Breast epithelium (tissue), 4 donors: ENCODE results near the gene SHISA7. TPM values are rescaled to one million over a fixed set of nuclear protein-coding genes. Genes with fewer than 3 reads are reported as not detected.

Experiments used
- DNase-seq, 2 donors: peaks; one replicate each; pipeline ENCODE4 v3.0.0-alpha.2; 2019; ENCODE audit warnings: low spot score in 2 of 2
- H3K27ac ChIP-seq, 2 donors: fragments of 200-600 bp; sonication (generic) in 1 of 2; one replicate each; pipeline ENCODE4 v1.5.1; 2016 to 2019; ENCODE audit warnings: mild to moderate bottlenecking in 1 of 2
- H3K27me3 ChIP-seq, 2 donors: fragments of 200-600 bp; sonication (generic) in 1 of 2; one replicate each; pipeline versions ENCODE4 v1.5.1 to v1.6.0; 2017 to 2019; ENCODE audit warnings: control low read depth in 1 of 2, mild to moderate bottlenecking in 1 of 2
- H3K36me3 ChIP-seq: fragments of 200-600 bp; one replicate; pipeline ENCODE4 v1.5.1; 2019
- H3K4me1 ChIP-seq, 2 donors: fragments of 200-600 bp; sonication (generic); one replicate each; pipeline ENCODE4 v1.5.1; 2016 to 2019; ENCODE audit warnings: control low read depth in 1 of 2
- H3K4me3 ChIP-seq, 3 donors: fragments of 200-600 bp; sonication (generic); 1 replicate in 2 of 3; 2 replicates in 1 of 3; pipeline ENCODE4 v1.5.1; 2016 to 2019; ENCODE audit warnings: mild to moderate bottlenecking in 3 of 3, moderate library complexity in 2 of 3
- H3K9me3 ChIP-seq, 2 donors: fragments of 200-600 bp; sonication (generic) in 1 of 2; one replicate each; pipeline ENCODE4 v1.5.1; 2016 to 2019; ENCODE audit warnings: control low read depth in 1 of 2
- POLR2A ChIP-seq: fragments of 450-650 bp; IDR thresholded peaks from one replicate; pipeline ENCODE4 v1.6.1; 2016; ENCODE audit warnings: antibody characterized with exemption, mild to moderate bottlenecking, moderate library complexity
- POLR2AphosphoS5 ChIP-seq, 3 donors: sonication (generic); formaldehyde crosslinking; IDR thresholded peaks; one replicate each; pipeline ENCODE4 v1.6.1; 2017; ENCODE audit warnings: antibody characterized with exemption in 3 of 3
- intact Hi-C: fragments of 100-400 bp; cut with DNase I; formaldehyde crosslinking; loops from one replicate; pipeline ENCODE4 v1.15.1; 2023; ENCODE audit warnings: low total_unique reads
- total RNA-seq, 3 donors: library from RNA; depleted of rRNA; stranded (reverse); fragments of >200 nt; gene quantifications; one replicate each; pipeline ENCODE4 v1.1.0, GENCODE V29; 2016

The SHISA7 gene
- total RNA-seq, 3 donors from 2014 or later: 0.29 TPM; not detected in 2

DNA sequence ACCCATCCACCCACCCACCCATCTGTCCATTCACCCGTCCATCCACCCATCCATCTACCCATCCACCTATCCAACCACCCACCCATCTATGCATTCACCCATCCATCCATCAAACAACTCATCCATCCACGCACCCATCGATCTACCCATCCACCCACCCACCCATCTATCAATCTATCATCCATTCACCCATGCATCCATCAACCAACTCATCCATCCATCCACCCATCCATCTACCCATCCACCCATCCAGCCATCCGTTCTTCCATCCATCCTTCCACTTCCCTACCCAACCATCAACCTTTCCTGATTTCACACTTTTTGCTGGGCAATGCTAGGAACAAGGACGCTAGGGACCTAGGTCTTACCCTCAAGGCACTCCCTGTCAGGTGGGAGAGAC, 61.1 kb downstream of the SHISA7 start:
- no peaks in the 10 kb centered on the region for H3K9me3 ChIP-seq
- no peaks in the 10 kb centered on the region for H3K36me3 ChIP-seq
- H3K27me3 ChIP-seq: no peaks in the 10 kb centered on the region
- no peak for DNase-seq
- H3K4me1 ChIP-seq: peaks cover 5 to 9% of the 10 kb centered on the region in 2 donors
- intact Hi-C loops: loop anchor here (1.0 to 5.0 kb wide), 2 partner anchors 76 to 865 kb away; no protein-coding TSS in a partner anchor
- H3K27ac ChIP-seq: no peak overlapping the region
- no peak overlapping the region for H3K4me3 ChIP-seq
- TF ChIP-seq POLR2AphosphoS5 (IDR thresholded peaks at IDR 0.05): no peak

- peaks cover 0 to 4% of the 10 kb centered on the region in 2 donors for H3K4me1 ChIP-seq
- peaks cover 0 to under 1% of the 10 kb centered on the region in 2 donors for H3K27me3 ChIP-seq
- no peak overlapping the region for H3K4me3 ChIP-seq
- H3K9me3 ChIP-seq: no peaks in the 10 kb centered on the region
- TF ChIP-seq POLR2AphosphoS5 (IDR thresholded peaks at IDR 0.05) (no peak), POLR2A (no peak)
- H3K36me3 ChIP-seq: no peaks in the 10 kb centered on the region
- H3K27ac ChIP-seq: no peak overlapping the region
- DNase-seq: no peak
- intact Hi-C loops: no loop called here
Observed at GRCh38 chr19:55379174-55379573, 63.9 kb downstream of the SHISA7 start.

Other genes with a start within 250 kb of the SHISA7 start
- 10 to 100 TPM in 1 of 3 donors, 1 to 10 TPM in 1, under 1 TPM in 1; 0.73 to 10.2 (median 2.1) TPM for gene PTPRH, start 233.8 kb downstream of the SHISA7 start, total RNA-seq
- 1 to 10 TPM in 2 of 3 donors, under 1 TPM in 1; 0.80 to 3.6 (median 1.6) TPM for gene TMEM86B, start 214.5 kb downstream of the SHISA7 start, total RNA-seq
- gene PPP6R1, start 184.3 kb downstream of the SHISA7 start, total RNA-seq: 10 to 100 TPM; 23.8 to 31.5 (median 28.2) TPM
- gene HSPBP1, start 163.2 kb downstream of the SHISA7 start, total RNA-seq: 10 to 100 TPM; 13.3 to 36.1 (median 32.6) TPM
- 1 to 10 TPM in 2 of 3 donors, not detected in 1; 2.5 to 4.6 TPM for gene BRSK1, start 159.3 kb downstream of the SHISA7 start, total RNA-seq
- 10 to 100 TPM in 1 of 3 donors, 1 to 10 TPM in 2; 1.6 to 11.8 (median 3.1) TPM for gene TMEM150B, start 118.0 kb downstream of the SHISA7 start, total RNA-seq
- 10 to 100 TPM in 2 of 3 donors, 1 to 10 TPM in 1; 6.1 to 20.8 (median 18.4) TPM for gene KMT5C, start 103.4 kb downstream of the SHISA7 start, total RNA-seq
- gene COX6B2, start 88.6 kb downstream of the SHISA7 start, total RNA-seq: 1 to 10 TPM in 1 of 3 donors, under 1 TPM in 1, not detected in 1; 0.73 to 1.3 TPM
- not detected for gene GARIN5B, start 80.0 kb downstream of the SHISA7 start, total RNA-seq
- gene IL11, start 72.8 kb downstream of the SHISA7 start, total RNA-seq: 1 to 10 TPM in 1 of 3 donors, under 1 TPM in 1, not detected in 1; 0.29 to 1.3 TPM
- gene TMEM190, start 66.5 kb downstream of the SHISA7 start, total RNA-seq: not detected
- 10 to 100 TPM in 1 of 3 donors, 1 to 10 TPM in 2; 4.5 to 12.7 (median 9.8) TPM for gene TMEM238, start 59.0 kb downstream of the SHISA7 start, total RNA-seq
- 100 to 1,000 TPM; 462 to 673 (median 471) TPM for gene RPL28, start 57.4 kb downstream of the SHISA7 start, total RNA-seq
- gene UBE2S, start 35.5 kb downstream of the SHISA7 start, total RNA-seq: 1 to 10 TPM; 7.2 to 9.0 (median 8.9) TPM
- gene ISOC2, start 18.3 kb upstream of the SHISA7 start, total RNA-seq: 10 to 100 TPM; 42.7 to 71.5 (median 57.0) TPM
- gene C19orf85, start 21.5 kb upstream of the SHISA7 start, total RNA-seq: not detected
- 1 to 10 TPM; 2.1 to 4.4 (median 4.3) TPM for gene ZNF628, start 33.3 kb upstream of the SHISA7 start, total RNA-seq
- 10 to 100 TPM in 2 of 3 donors, 1 to 10 TPM in 1; 1.9 to 11.3 (median 10.8) TPM for gene NAT14, start 41.9 kb upstream of the SHISA7 start, total RNA-seq
- 1 to 10 TPM; 3.6 to 7.2 (median 3.8) TPM for gene SSC5D, start 45.1 kb upstream of the SHISA7 start, total RNA-seq
- gene SBK2, start 93.8 kb upstream of the SHISA7 start, total RNA-seq: not detected
- gene SBK3, start 102.2 kb upstream of the SHISA7 start, total RNA-seq: 1 to 10 TPM in 1 of 3 donors, not detected in 2; 1.3 TPM
- gene ZNF579, start 137.5 kb upstream of the SHISA7 start, total RNA-seq: 1 to 10 TPM; 1.6 to 2.3 (median 1.6) TPM
- gene FIZ1, start 156.2 kb upstream of the SHISA7 start, total RNA-seq: 1 to 10 TPM; 3.7 to 7.5 (median 6.1) TPM
- 10 to 100 TPM; 22.3 to 25.6 (median 25.4) TPM for gene ZNF524, start 157.0 kb upstream of the SHISA7 start, total RNA-seq
- gene ZNF865, start 162.3 kb upstream of the SHISA7 start, total RNA-seq: 1 to 10 TPM; 3.2 to 5.0 (median 3.9) TPM
- gene ZNF784, start 181.3 kb upstream of the SHISA7 start, total RNA-seq: 1 to 10 TPM; 2.6 to 6.7 (median 4.9) TPM
- 10 to 100 TPM; 21.0 to 24.3 (median 22.4) TPM for gene ZNF580, start 197.7 kb upstream of the SHISA7 start, total RNA-seq
- gene ZNF581, start 200.3 kb upstream of the SHISA7 start, total RNA-seq: 10 to 100 TPM; 10.7 to 16.8 (median 16.7) TPM
- 10 to 100 TPM in 2 of 3 donors, 1 to 10 TPM in 1; 7.9 to 10.5 (median 10.2) TPM for gene CCDC106, start 204.9 kb upstream of the SHISA7 start, total RNA-seq
- gene U2AF2, start 211.7 kb upstream of the SHISA7 start, total RNA-seq: 10 to 100 TPM; 82.5 to 93.4 (median 85.3) TPM
- gene EPN1, start 231.9 kb upstream of the SHISA7 start, total RNA-seq: 10 to 100 TPM; 22.2 to 47.2 (median 27.5) TPM